Stomach (tissue), 4 donors: ENCODE results near the gene TTN.

Experiments used
- CTCF ChIP-seq, 7 experiments: fragments of 450-650 bp in 4 of 7; fragments of 200-600 bp in 3 of 7; sonication (generic) in 3 of 7; IDR thresholded peaks; one replicate each; pipeline ENCODE4 v1.5.1; 2016 to 2019; ENCODE audit warnings: antibody characterized with exemption in 7 of 7, control low read depth in 2 of 7, mild to moderate bottlenecking in 1 of 7
- EP300 ChIP-seq: sonication (generic); formaldehyde crosslinking; IDR thresholded peaks from one replicate; pipeline ENCODE4 v1.6.1; 2017; ENCODE audit warnings: antibody characterized with exemption
- POLR2A ChIP-seq, 4 donors: fragments of 450-650 bp; IDR thresholded peaks; one replicate each; pipeline ENCODE4 v1.6.1; 2016; ENCODE audit warnings: antibody characterized with exemption in 4 of 4, control low read depth in 2 of 4, mild to moderate bottlenecking in 1 of 4, moderate library complexity in 1 of 4
- POLR2AphosphoS5 ChIP-seq, 3 donors: sonication (generic); formaldehyde crosslinking; IDR thresholded peaks; one replicate each; pipeline ENCODE4 v1.6.1; 2016; ENCODE audit warnings: antibody characterized with exemption in 3 of 3

DNA sequence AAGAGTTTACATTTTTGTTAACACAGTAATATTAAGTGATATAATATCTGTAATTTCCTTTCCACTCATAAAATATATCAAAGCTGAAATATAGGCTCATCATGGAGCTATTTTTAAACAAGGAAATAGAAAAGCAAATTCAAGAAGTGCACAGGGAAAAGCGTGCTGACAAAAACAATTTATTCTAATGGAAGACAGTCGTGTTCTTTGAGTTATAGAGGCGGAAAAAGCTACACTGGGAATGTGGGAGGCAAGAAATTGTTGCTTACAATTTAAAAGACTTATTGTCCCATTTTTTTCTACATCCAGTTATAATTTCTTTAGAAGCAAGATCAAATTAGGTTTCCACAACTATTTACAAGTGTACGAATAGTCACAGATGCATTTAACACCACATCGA lies 3.2 kb upstream of the TTN start:
- TF ChIP-seq CTCF (IDR thresholded peaks at IDR 0.05), result no peak
- no peak for TF ChIP-seq POLR2AphosphoS5 (IDR thresholded peaks at IDR 0.05)
- TF ChIP-seq EP300, result no peak
- TF ChIP-seq POLR2A (IDR thresholded peaks at IDR 0.05), result no peak
